GM21447 (cell line): ENCODE results near the gene TTLL9.

Experiments
- ATAC-seq: cut with Tn5 transposase; IDR thresholded peaks from one replicate; pipeline ENCODE4 v1.9.1; 2021; ENCODE audit not compliant: unreplicated experiment

The TTLL9 gene

DNA sequence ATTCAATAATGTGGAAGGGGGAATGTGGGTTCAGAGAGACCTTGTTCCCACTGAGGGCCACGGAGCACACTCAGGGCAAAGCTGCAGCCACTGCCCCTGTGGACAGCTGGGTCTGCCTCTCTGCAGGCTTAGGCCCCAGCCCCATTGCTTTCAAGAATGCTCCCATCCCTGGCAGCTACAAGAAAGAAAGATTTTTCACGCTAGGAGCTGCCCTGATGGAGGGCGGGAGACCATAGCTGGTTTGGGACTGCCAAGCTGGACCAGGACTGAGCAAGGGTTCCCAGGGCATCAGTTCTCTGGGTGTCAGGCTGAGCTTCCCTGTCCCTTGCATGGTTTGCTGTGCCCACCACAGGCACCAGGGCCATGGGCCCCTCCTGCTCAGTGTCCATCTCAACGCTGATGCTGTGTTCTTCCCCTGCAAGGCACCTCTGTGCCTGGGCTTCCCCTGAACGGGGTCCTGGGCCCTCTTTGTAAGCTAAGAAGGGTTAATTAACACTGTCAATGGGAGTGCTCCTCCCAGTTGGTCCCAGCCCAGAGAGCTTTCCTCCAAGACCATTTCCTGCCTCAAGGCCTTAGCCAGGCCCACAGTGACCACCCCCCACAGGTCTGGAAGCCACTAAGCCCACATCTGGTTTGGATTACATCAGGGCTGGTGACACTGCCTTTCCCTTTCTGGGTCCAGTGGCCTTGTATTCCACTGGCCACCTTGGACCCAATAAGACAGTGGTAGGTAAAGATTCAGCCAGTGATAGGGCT lies 33.4 kb upstream of the TTLL9 start:
- no peak for ATAC-seq

DNA sequence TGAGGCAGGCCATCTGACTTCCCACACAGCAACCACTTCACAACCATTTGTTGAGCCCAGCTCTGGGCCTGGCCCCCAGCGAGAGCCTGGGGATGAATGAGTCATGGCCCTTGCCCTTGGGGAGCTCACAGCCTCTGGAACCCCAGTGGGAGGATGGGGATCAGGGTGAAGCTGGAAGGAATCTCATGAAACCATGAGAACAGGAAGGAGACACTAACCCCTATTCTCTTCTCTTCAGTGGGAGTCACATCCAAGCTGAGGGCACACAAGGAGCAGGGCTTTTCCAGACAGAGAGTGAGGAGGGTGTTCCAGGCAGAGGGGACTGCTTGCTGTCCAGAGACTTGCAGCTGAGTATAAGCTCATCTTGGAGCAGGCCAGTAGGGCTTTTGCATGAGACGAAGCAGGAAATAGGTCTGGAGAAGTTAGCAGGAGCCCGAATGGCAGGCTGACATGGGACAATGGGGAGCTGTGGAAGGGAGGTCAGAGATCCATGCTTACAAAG lies 32.5 kb upstream of the TTLL9 start:
- ATAC-seq, result no peak

DNA sequence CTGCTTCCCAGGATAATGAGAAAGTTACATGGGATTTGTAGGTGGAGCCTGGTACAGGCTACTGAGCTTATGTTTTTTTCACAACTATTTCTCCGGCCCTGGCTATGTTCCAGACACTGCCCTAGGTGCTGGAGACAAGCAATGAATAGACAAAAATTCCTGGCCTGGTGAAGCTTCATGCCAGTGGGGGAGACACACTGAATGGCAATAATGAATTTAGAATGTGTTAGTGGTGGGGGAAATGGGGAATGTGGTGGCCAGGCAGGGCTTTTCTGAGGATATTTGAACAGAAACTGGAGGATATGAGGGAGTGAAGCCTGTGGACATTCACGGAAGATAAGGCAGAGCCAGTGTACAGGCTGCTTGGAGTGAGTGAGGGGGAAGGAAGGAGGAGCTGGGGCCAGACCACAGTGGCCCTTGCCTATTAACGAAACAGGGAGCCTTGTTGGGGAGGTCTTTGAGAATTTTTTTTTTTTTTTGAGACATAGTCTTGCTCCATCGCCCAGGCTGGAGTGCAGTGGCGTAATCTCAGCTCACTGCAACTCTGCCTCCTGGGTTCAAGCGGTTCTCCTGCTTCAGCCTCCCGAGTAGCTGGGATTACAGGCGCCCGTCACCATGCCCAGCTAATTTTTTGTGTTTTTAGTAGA lies 31.7 kb upstream of the TTLL9 start:
- ATAC-seq, result no peak

DNA sequence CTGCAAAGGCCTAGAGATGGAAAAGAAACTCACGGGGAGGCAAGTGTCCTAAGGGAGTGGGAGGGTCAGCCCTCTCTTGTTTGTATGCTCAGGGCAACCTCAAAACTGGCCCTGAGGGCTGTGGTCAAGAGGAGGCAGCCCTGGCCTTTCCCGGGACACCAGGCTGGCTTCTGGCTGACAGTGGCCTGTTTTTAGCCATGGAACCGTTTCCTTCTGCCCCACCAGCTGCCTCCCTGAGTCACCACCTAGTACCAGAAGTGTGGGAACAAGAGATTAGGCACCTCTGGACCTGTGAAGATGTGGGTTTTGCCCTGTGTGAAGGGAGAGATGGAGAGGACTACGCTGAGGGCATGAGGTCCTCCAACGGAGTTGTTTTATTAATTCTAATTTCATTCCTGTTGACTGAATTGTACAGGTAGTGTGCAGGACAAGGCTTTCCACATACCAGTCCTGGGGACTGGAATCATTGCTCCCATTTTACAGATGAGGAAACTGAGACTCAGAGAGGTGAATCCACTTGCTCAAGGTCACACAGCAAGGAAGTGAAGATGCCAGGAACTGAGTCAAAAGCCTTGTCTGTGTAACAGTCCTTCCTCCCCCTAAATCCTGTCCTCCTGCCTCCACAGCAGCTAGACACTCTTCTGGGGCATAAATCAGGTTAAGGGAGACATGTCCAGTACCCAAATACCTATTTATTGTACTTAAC lies 30.5 kb upstream of the TTLL9 start:
- no peak for ATAC-seq

DNA sequence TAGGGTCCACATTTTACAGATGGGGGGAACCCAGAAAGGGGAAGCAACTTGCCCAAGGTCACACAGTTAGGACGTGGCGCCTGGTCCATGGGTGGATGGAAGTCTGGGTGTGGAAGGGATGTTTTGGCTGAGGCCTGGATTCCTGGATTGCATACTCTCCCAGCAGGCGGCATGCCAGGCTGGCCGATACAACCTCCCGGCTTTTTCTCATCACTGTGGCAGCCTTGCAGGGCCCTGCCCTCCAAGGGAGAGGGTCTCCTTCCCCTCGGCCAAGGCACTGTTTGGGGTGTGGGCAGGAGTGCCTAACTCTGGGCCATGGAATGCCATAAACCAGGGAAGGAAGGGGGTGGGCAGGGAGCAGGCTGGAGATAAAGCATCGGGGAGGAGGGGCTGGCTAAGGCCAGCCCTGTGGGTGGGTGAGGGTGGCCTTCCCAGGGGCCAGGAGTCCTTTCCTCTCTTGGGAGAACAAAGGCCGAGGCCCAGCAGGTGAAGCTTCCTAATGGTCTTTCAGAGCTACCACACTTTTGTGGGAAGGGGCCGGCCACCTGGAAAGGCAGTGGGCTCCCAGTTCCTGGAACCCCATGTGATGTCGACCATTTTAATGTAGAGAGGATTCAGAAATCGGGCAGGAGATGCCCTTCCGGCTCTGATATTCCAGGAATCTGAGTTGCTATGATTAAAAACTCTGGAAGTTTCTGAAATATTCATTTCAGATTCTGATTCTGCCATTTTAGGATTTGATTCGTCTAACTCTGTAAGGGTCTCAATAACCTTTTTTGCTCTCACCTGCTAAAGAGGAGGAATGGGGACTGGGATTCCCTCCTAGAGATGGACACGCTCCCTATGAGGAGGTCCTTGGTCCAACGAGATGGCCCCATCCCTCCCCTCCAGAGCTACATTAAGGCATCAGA lies 29.3 kb upstream of the TTLL9 start:
- no peak for ATAC-seq

DNA sequence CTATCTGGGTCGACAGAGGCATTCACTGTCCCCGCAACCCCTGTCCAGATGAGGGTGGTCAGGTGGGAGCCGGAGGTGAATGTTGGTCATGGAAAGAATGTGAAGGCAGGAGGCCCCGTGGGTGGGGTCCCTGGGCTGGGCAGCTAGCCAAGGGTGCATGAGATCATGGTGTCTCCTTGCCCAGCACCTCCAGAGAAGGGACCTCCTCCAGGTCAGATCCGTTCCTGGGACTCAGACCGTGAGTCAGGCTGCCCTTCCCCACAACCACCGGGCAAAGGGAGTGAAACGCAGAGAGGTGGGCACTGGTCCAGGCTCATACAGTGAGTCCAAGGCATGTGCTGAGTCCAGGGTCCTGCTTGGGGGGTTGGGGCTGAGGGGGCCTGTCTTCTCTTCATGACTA lies 28.5 kb upstream of the TTLL9 start:
- no peak for ATAC-seq

DNA sequence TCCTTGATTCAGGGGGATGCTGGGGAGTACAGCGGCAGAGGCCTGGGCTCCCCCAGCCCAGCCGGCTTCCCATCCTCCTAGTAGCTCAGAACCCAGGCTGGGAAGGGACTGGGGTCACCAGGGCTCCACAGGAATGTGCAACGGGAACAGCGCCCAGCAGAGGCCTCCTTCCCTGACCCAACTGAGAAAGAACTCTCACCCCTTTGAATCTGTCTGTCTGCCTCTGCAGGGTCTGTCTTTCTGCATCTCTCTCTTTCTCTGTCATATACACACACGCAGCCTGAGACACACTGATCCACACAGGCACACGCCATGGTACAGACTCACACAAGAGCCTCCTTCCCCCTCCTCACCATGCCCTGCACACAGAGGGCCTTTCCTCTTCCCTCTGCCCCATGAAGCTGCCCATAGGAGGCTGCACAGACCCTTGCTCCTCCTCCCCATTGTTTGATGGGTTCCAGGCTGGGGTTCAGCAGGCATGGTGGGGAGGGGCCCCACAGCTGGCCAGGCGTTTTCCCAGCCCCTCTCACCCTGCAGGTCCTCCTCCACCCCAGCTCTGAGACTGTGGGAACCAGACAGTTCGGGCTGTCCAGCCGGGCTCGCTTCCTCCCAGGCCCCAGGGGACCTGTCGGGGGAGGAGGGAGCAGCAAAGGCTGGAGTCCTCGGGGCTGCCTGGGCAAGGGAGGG lies 27.8 kb upstream of the TTLL9 start:
- ATAC-seq, result no peak

DNA sequence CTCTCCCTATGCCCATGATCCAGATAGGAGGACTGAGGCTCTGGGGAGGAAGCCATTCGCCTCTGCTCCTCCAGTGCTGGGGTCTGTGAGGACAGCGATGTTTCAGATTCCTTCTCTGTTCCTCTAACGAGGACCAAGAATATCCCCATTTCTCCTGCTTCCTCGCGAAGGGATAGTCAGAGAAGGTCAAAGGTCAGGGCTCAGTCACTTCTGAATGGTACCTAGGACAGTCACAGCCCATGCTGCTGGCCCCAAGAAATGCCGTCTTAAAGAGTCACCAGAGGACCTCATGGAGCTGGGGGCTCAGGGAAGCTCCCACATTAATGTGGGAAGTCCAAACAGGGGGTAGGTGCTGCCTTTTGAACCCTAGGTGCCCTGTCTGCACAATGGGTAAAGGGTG lies 27.1 kb upstream of the TTLL9 start:
- no peak for ATAC-seq

DNA sequence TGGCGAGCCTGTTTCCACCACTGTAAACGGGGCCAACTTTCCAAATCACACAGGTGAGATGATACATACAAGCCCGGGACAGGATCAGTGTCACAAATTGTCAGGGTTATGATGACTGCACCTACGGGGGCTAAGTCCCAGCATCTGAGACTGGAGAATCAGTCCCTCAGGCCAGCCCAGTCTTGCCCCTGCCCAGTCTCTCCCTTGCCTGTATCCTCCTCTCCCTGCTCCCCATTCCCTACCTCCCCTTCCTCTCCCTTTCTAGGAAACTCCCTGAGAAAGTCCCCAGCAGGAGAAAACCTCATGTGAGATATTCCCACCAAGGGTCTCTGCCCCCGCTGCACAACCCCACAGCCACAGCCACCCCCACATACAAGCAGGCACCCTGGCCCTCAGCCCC lies 26.6 kb upstream of the TTLL9 start:
- ATAC-seq, result no peak

DNA sequence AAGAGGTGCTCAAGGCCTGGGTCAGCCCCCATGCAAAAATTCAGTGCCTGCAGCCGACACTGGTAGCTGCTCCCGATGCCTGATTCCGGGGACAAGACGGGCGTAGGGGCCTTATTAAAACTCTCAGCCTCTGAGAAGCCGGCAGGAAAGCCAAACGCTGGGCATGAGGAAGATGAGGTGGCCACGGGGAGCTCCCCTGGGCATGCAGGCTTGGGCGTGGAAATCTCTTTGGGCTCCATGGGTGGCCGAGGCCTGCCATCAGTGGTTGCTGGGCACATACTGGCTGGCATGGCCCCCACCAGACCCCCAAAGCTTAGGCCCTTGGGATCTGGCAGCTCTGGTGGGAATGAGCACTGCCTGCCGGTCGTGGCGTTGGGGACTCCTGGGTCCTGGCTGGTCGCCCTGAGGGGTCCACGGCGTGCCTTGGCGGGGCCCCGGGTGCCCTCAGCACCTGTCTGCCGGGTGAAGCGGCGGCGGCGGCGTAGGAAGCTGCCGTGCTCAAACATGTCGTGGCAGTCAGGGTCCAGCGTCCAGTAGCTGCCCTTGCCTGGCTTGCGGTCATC lies 25.6 kb upstream of the TTLL9 start:
- no peak for ATAC-seq

DNA sequence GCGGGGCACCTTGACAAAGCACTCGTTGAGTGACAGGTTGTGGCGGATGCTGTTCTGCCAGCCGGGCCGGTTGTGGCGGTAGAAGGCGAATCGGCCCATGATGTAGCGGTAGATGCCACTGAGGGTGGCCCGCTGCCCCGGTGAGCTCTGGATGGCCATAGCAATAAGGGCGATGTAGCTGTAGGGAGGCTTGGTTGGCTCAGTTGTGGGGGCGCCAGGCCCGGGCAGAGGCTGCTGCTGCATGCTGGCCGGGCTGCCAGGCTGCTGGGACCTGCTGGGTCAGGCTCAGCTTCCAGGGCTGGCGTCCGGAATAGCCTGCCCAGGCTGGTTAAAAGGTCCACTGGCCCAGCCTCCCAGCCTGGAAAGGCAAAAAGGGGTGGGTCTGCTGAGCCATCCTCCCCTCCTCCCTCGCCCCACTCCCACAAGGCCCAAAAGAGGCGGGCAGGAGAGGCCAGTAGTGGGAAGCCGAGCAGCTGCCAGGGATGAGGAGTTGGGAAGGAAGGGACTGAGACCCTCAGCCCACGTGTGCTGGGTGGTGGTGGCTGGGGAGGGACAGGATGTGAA lies 25.1 kb upstream of the TTLL9 start, which contains the start of gene FOXS1:
Gene FOXS1, minus strand, starts transcription at position 305 of the 564 bp plus-strand sequence. Its CDS starts 62 bp downstream, at position 243.
- ATAC-seq, result no peak

DNA sequence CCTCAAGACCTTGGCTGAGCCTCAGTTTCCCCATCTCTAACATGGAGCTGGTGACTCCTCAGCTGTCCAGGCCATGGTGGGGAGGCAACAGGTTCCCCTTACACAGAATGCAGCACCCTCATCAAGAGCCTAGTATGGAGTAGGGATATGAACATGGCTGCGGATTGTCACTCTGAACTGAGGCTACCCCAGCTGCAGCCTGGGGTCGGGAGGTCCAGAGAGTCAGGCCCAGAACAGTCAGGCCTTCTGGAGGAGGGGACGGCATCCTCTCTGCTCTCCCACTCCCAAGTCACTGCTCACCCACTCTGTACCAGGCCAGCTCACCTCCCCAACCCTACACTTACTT lies 23.7 kb upstream of the TTLL9 start:
- ATAC-seq, result no peak

DNA sequence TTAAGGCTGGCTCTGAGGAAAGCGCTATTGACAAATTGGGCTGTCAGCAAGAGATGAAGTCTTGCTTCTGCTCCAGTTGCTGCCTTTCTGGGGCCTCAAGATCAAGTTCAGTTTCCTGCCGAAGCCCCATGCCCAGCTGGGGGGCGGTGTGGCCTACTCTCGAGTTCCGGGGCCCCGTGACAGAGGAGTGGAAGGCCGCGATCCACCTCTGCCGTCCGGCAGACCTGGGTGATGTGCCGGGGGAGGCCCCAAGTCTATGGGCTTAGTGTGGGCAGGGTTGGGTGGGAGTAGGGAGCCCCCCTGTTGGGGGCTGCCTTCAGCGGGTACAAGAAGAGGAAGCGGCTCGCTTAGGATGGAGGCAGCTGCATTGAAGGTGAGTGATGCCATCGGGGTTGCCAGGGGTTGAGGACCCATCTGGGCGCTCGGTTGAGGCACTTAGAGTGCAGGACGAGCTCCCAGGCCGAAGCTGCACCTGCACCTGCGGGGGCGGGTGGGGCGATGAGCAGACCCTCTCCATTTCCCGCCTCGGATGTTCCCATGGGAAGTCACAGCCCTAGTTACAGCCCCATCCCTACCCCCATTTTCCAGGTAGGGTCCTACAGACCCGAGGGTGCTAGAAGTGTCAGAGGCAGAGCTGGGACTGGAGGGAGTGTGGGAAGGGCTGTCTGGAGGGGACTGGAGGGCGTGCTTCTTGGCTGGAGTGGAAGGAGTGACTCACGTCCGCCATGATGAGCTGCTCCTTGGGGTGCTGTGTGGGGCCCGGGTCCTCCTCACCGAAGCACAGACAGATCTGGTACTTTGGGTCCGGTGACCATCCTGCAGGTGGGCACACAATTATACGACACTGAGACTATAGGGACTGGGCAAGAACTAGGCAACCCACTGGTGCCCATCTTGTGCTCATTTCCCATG lies 22.1 kb upstream of the TTLL9 start:
- no peak for ATAC-seq

DNA sequence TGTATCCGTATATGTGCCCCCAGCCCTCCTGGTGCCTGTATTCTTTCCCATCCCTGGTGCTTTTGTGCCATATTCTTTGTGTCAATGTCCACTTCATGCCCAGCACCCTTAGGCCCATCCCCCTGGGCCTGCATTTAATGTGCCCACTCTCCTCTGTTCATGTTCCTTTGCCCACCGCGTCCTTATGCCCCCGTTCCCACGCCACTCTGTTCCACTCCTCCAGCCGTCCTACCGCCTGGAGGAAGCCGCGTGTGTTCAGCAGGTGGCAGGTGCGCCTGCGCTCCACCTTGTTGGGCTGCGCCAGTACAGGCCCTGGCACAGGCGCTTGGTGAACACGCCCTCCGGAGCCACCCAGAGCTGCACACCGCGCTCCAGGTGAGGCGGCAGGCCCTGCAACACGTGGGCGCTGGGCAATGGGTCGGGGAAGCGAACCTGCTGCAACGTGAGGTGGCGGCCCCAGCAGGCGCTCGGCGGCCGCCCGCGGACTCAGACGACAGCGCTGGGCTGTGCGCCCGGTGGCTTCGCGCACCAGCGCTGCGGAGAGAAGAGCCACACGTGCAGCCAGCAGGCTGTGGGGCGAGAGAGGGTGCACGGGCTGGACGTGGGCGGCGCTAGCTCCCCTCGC lies 21.0 kb upstream of the TTLL9 start:
- ATAC-seq, result no peak

DNA sequence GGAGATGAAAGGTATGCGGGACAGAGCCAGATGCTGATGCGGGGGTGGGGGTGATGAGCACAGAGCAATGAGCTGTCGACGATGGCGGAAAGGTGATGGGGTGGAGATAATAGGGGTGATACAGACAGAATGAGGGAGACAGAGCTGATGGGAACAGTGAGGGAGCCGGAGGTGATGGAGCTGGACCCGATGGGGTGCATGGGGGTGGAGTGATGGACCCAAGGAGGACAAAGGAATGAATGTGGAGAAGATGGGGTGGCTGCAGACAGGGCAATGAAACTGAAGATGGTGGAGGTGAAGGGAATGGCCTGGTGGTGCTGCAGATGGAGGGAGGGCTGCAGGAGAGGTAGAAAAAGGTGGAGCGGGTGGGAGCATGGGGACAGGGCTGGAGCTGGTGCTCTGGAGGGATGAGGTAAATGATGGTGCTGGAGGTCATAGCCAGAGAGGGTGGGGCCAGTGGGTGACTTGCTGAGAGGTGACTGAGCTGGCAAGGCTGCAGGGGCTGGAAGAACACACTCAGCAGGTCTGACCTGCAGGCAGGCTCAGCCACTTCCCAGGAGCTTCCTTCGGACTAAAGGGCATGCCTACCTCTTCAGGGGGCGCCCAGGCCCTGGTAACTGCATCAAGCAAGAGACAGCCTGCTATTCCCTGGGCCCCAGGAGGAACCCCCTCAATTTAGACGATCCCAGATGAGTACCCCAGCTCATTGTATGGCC lies 19.0 kb upstream of the TTLL9 start:
- no peak for ATAC-seq

DNA sequence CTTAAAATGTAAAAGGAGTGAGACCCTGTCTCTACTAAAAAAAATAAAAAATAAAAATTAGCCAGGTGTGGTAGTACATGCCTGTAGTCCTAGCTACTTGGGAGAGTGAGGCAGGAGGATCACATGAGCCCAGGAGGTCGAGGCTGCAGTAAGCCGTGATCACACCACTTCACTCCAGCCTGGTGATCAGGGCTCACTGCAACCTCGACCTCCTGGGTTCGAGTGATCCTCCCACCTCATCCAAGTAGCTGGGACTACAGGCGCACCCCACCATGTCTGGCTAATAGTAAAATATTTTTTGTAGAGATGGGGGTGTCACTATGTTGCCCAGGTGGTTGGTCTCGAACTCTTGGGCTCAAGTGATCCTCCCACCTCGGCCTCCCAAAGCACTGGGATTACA lies 17.0 kb upstream of the TTLL9 start:
- ATAC-seq, result no peak

DNA sequence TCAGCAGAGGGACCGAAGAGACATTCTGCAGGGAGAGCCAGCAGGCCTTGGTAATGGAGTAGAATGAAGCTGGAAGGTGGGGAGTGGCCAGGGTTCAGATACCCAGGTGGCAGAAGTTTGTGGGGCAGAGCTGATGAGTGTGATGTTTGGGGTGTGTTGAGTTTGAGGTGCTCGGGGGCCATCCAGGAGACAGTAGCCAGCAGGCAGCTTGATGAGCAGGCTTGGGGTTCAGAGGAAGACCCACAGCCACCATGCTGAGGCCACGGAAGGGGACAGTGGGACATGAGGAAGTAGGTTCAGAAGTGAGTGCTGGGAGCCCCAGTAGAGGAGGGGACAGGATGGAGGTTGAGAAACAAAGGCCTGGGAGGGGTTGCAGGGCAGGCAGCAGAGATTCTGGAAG lies 13.9 kb upstream of the TTLL9 start:
- no peak for ATAC-seq
